GM19099 (cell line): Measurements from ENCODE around the gene EPHA5.

Experiments
- POLR2A ChIP-seq: IDR thresholded peaks from 3 replicates; pipeline ENCODE4 v1.6.1; 2011; ENCODE audit warnings: low read depth; ENCODE audit not compliant: insufficient read length; ENCODE audit errors: extremely low read depth

Gene EPHA5

DNA sequence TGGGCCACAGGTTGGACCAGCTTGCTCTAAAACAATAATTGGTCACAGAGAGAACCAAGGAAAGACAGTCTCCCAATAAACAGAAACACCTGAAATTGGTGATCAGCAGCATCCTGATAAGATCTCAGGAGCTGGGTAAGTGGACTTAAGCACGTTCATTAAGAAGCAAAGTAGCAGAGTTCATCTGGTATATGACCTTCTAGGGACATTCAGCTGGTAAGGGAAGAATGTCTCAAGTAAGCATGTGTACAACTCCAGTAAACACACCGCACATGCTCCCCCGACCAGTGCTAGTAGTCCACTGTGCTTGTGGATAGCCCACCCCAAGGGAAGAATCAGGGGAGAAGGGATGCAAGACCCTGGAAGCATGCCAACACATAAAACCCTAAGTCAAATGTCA, 216.9 kb downstream of the EPHA5 start:
- no peak for TF ChIP-seq POLR2A

DNA sequence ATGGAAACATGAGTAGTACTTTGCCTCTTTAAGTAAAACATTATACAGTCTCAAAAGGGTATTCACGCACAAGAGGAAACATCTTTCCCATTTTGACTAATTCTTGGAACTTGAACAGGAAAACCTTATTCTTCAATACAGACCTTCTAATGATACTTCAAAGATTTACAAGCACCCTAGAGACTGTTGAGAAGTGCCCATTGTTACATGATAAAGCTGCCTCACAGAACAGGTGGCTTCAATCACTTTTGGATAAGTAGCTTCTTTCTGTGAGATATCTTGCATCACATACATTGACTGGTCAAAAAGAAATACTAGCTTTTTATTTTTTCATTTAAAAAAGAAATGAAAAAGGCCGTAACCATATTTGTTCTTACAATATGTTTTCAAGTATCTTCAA, 219.4 kb downstream of the EPHA5 start:
- no peak for TF ChIP-seq POLR2A

- TF ChIP-seq POLR2A, result no peak
These were observed 233.2 kb downstream of the EPHA5 start for GRCh38 chr4:65437102-65437501.

DNA sequence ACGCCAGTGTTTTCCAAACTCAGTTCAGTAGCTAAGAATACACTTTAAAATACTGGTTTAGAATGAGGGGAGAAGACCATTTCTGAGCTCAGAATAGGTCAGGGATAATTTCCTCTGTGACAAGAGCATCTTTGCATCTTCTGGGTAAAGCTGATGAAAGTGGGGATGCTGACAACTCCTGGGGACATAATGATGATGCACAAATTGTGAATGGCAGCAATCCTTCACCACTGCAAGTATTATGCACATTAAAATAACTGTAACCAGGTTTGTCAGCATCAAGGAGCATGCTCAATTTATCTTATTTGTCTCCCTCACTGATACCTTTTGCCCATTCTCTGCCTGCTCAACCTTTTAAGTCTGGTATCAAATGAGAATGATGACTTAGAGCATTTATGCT, 248.2 kb downstream of the EPHA5 start:
- no peak for TF ChIP-seq POLR2A

- TF ChIP-seq POLR2A, result no peak
These were observed 250.3 kb downstream of the EPHA5 start for GRCh38 chr4:65420036-65420435.

DNA sequence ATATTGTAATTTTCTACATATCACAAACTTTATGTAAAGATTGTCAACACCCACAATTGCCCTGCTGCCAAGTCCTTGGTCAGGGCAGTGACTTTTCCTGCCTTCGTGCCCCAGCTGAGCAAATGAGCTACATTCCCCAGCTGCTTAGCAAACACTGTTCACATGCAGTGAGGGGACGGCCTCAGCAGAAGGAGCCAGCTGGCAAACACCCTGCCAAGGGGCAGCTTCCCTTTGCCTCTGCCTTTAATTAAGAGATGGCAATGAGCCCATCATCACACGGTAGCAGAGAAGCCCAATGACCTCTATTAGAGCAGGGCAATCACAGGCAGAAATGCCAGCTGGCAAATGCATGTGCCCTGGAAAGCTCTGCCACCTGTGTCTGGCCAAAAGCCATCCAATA, 253.4 kb downstream of the EPHA5 start:
- no peak for TF ChIP-seq POLR2A

DNA sequence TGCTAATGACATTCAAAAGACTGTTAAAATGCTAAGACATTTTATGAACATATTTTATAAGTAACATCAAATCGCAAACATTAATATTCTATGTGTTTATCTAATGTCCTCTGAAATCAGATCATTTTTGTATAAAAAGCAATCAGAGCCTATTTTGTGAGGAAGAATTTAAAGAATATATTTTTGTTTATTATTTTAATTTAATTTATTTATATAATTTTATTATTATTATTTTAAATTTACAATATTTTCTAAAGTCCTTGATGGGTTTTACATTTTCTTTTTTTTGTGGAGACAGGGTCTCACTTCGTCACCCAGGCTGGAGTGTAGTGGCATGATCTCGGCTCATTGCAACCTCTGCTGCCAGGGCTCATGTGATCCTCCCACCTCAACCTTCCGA, 262.8 kb downstream of the EPHA5 start:
- no peak for TF ChIP-seq POLR2A

- no peak for TF ChIP-seq POLR2A
These were observed 269.2 kb downstream of the EPHA5 start for GRCh38 chr4:65401083-65401482.

DNA sequence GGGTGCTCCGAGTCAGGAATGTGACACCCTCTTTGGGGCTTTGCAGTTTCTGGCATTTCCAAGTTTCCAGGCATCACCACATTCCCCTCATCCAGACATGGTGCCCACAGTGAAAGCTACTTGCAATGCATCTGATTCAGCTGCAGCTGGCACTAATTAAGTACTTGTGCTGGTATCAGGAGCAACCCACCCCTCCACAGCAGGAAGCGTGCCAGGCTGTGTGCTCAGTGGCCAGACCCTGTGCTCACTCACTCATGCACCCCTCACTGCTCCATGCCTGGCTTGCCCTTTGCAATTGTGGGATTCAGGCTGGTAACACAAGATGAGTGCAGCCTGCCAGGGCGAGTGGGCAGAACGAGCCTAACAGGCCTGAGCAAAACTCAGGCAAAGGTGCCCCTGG, 271.2 kb downstream of the EPHA5 start:
- TF ChIP-seq POLR2A, result no peak

DNA sequence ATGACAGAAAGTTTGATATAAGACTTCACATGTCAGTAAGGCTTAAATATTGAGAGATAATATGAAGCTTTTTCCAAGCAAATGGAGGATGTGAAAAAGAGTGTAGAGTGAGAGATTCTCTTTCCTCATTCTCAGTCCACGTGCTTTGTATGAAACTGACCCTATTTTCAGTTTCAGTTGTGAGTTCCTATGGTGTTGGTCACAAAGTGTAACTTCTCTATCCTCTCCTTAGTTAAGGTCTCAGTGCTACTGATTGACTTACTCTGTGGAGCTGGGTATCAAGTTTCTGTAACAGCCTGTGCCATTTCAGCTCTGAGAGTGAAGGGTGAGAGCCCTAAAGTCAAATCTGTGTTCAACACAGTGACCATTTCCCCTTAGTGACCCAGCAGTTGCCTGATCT, 277.2 kb downstream of the EPHA5 start:
- no peak for TF ChIP-seq POLR2A

GRCh38 chr4:65392488-65392887, 277.8 kb downstream of the EPHA5 start:
- no peak for TF ChIP-seq POLR2A

DNA sequence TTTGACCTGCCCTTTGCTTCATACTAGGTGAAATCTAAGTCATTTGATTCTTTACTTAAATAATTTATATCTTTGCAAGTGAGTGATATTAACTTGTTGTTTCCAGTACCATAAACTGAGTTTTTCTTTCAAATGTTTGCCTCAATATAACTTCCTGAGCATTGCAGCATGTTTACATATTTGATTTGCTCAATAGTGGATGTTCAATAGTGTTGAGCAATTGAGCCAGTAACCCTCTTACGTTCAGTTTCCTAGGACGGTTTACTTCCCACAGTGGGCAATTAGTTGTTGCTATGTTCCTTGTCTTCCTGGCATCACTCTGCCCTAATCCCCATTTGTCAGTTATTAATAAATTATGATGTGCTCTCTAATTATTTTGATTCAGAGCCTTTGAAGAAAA, 278.5 kb downstream of the EPHA5 start:
- no peak for TF ChIP-seq POLR2A

DNA sequence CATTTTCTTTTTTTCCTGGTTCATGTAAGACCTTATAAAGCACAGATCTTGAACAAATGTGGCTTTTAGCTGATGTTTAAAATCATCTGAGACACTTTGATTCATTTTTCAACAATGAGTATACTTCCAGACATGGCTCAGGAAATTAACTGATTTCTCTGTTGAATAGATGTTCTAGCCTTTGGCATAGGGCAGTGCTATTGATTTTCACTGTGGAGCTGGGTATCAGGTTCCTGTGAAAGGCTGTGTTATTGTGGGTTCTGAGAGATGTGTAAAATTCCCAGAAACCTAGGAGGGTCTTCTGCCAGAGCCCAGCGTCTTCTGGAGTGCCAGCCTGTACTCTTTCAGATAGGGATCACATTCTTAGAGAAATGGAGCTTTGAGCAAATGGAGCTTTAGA, 278.9 kb downstream of the EPHA5 start:
- no peak for TF ChIP-seq POLR2A

- TF ChIP-seq POLR2A, result no peak
These were observed 283.4 kb downstream of the EPHA5 start for GRCh38 chr4:65386927-65387326.

DNA sequence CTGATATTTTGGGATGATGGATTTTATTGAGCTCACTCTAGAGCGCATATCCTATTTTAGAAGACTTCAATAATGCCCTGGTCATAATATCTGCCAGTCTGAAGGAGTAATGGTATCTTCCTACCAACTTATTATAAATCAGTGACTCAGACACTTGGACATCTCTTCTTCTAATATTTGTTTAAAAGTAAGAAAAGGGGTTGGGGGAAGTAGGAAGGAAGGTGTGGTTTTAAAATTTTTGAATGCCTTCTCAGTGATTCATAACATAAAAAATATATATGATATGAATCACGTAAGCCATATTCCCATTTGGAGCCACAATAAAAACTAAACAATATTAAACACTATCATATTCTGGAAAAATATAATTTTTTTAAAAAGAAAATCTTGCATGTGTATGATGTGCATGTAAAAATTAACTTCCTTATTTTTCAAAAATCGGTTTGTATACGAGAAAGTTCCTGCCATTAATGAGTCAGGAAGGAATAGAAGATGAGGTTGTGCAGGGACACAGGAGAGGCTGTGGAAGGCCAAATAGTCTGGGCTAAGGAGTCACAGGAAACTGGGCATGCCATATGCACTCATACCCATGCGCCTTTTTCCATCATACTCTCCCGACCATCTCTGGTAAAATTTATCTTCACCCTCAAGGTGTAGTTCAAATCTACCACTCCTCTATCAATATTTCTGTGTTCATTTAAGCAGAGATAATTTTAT, 286.5 kb downstream of the EPHA5 start:
- TF ChIP-seq POLR2A, result no peak

DNA sequence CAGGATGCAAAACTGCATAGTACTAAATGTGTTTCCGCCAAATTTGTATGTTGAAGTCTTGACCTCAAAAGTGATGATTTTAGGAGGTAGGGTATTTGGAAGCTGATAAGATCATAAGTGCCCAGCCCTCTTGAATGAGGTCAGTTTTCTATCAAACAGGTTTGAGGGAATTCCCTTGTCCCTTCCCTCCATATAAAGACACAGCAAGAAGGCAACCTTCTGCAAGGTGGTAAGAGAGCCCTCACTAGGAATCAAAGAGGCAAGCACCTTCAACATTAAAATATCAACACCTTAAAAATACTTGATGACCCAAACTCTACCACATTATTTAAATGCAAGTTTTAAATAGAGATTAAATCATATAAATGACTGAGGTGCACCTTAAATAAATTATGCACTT, 288.6 kb downstream of the EPHA5 start:
- TF ChIP-seq POLR2A, result no peak

GRCh38 chr4:65370709-65371108, 299.6 kb downstream of the EPHA5 start:
- no peak for TF ChIP-seq POLR2A
